DMS153 treated with DMSO at 0.1 percent for 48 hours (cell line): ENCODE data around the gene SPTB.

Experiments used
- DNase-seq: peaks from one replicate; lab custom pipeline; 2025; ENCODE audit not compliant: unreplicated experiment; lab: John Stamatoyannopoulos, UW

SPTB gene

GRCh38 chr14:64792871-64793560 is 86.7 kb downstream of the SPTB start:
- no peak for DNase-seq

- DNase-seq: no peak
Measured at GRCh38 chr14:64792231-64792630, 87.5 kb downstream of the SPTB start.

GRCh38 chr14:64790478-64790877 is 89.2 kb downstream of the SPTB start:
- no peak for DNase-seq

- DNase-seq: no peak
Measured at GRCh38 chr14:64789696-64790095, 90.0 kb downstream of the SPTB start.

GRCh38 chr14:64788706-64789105 is 91.0 kb downstream of the SPTB start:
- DNase-seq: no peak

- DNase-seq: no peak
Measured at GRCh38 chr14:64787619-64788018, 92.1 kb downstream of the SPTB start.

GRCh38 chr14:64786296-64787149 is 93.2 kb downstream of the SPTB start:
- no peak for DNase-seq

GRCh38 chr14:64784006-64784405 is 95.7 kb downstream of the SPTB start:
- no peak for DNase-seq

GRCh38 chr14:64782196-64782595 is 97.5 kb downstream of the SPTB start:
- no peak for DNase-seq

GRCh38 chr14:64779472-64779871 is 100.2 kb downstream of the SPTB start:
- no peak for DNase-seq

GRCh38 chr14:64778104-64778754 is 101.5 kb downstream of the SPTB start:
- DNase-seq: no peak

- no peak for DNase-seq
Measured at GRCh38 chr14:64777461-64777860, 102.2 kb downstream of the SPTB start.

- no peak for DNase-seq
Measured at GRCh38 chr14:64775081-64775777, 104.5 kb downstream of the SPTB start.

- no peak for DNase-seq
Measured at GRCh38 chr14:64774272-64774671, 105.4 kb downstream of the SPTB start.

GRCh38 chr14:64773577-64773976 is 106.1 kb downstream of the SPTB start:
- no peak for DNase-seq

- DNase-seq: no peak
Measured at GRCh38 chr14:64773046-64773445, 106.7 kb downstream of the SPTB start.

- no peak for DNase-seq
Measured at GRCh38 chr14:64772397-64772950, 107.2 kb downstream of the SPTB start.

GRCh38 chr14:64771161-64771560 is 108.5 kb downstream of the SPTB start:
- DNase-seq: no peak

GRCh38 chr14:64770751-64771150 is 109.0 kb downstream of the SPTB start:
- no peak for DNase-seq

GRCh38 chr14:64769096-64770020 is 110.3 kb downstream of the SPTB start:
- DNase-seq: no peak
